ENCODE data around the gene KL. TPM values are rescaled to one million over a fixed set of nuclear protein-coding genes. Genes with fewer than 3 reads are reported as not detected.

The KL gene
- polyA plus RNA-seq, 1 of the 3 experiments (the other 2 are of a cell fraction): 0.02 TPM

DNA sequence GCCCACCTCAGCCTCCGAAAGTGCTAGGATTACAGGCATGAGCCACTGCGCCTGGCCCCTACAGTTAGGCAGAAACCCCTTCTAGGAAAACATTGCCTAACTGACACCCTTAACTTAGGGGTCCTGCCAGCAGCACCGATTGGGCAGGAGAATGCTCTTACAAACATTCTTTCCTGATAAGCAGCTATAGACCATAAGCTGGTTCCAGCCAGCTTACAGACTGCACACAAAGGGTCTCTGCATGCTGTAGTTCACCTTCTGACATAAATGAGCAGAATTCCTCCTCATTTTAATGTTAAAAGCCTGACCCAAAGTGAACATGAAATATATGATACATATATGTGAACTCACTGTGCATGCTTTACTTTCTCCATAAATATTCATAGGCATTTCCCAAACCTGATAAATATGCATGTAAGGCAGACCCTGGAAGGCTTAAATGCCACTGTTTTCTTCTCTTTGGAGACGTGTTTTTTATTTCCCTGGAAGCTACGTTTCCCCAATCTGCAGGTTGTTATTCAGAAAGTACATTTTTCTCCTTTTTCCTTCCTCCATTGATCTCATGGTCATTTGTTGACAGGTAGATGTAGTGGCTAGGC, 48.5 kb upstream of the KL start:
- Histone ChIP-seq H3K4me1 (ENCODE audit: control insufficient read depth in 1 of 2, insufficient read depth in 2 of 2, low read depth in 1 of 2, low read length in 1 of 2) (peaks cover 2 to 8% of the 10 kb centered on the region in 2 experiments; a peak in 2 of 4 replicates), H4K20me1 (ENCODE audit: insufficient read depth) (no peaks in the 10 kb centered on the region), H3K36me3 (replicated peaks in 1 of 2; ENCODE audit: control insufficient read depth in 1 of 2, insufficient read depth in 2 of 2, low read length in 1 of 2) (no peaks in the 10 kb centered on the region), H3K4me3 (ENCODE audit: low read depth in 2 of 2, low read length in 1 of 2) (no peak overlapping the region), H3K4me2 (no peak overlapping the region), H2AFZ (ENCODE audit: low read depth) (no peak overlapping the region), H3K9me3 (no peaks in the 10 kb centered on the region), H3K27me3 (ENCODE audit: insufficient read depth) (no peaks in the 10 kb centered on the region), H3K27ac (ENCODE audit: low read depth in 2 of 2, low read length in 1 of 2) (no peak overlapping the region), H3K9ac (no peak overlapping the region), H3K79me2 (ENCODE audit: insufficient read depth) (no peaks in the 10 kb centered on the region), H3K9me2 (no peaks in the 10 kb centered on the region), H3F3A (replicated peaks; ENCODE audit: insufficient read depth) (no peaks in the 10 kb centered on the region)
- TF ChIP-seq TCF12 (IDR thresholded peaks at IDR 0.05) (no peak), MEF2A (IDR thresholded peaks at IDR 0.05; ENCODE audit: borderline replicate concordance, low read depth) (no peak), JUND (IDR thresholded peaks at IDR 0.05) (no peak), NFIC (IDR thresholded peaks at IDR 0.05; ENCODE audit: borderline replicate concordance) (no peak), SIN3A (IDR thresholded peaks at IDR 0.05; ENCODE audit: borderline replicate concordance, low read depth, low read length) (no peak), MAX (IDR thresholded peaks at IDR 0.05; ENCODE audit: low read depth) (no peak), ZBTB33 (IDR thresholded peaks at IDR 0.05; ENCODE audit: borderline replicate concordance, low read depth) (no peak), FOXM1 (IDR thresholded peaks at IDR 0.05; ENCODE audit: low read depth) (no peak), EP300 (IDR thresholded peaks at IDR 0.05; ENCODE audit: borderline replicate concordance in 1 of 2, low read depth in 1 of 2, low read length in 1 of 2) (no peak), RXRA (IDR thresholded peaks at IDR 0.05; ENCODE audit: borderline replicate concordance, low read depth) (no peak), FOSL2 (IDR thresholded peaks at IDR 0.05; ENCODE audit: borderline replicate concordance, low read depth) (no peak), GABPA (IDR thresholded peaks at IDR 0.05; ENCODE audit: low read depth) (no peak), RFX5 (IDR thresholded peaks at IDR 0.05; ENCODE audit: low read length) (no peak), REST (IDR thresholded peaks at IDR 0.05; ENCODE audit: low read depth, low read length) (no peak), NRF1 (IDR thresholded peaks at IDR 0.05; ENCODE audit: low read depth, low read length) (no peak), SMC3 (IDR thresholded peaks at IDR 0.05; ENCODE audit: low read depth, low read length) (no peak), EZH2phosphoT487 (IDR thresholded peaks at IDR 0.05; ENCODE audit: borderline replicate concordance, low read depth) (no peak)
- TF ChIP-seq, protein P1, sequence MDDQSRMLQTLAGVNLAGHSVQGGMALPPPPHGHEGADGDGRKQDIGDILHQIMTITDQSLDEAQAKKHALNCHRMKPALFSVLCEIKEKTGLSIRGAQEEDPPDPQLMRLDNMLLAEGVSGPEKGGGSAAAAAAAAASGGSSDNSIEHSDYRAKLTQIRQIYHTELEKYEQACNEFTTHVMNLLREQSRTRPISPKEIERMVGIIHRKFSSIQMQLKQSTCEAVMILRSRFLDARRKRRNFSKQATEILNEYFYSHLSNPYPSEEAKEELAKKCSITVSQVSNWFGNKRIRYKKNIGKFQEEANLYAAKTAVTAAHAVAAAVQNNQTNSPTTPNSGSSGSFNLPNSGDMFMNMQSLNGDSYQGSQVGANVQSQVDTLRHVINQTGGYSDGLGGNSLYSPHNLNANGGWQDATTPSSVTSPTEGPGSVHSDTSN (IDR thresholded peaks at IDR 0.05): no peak
- WGBS (ENCODE audit: low lambda C conversion rate): 63% methylated on average over 4 of the region's 5 CpGs
- CTCF ChIA-PET: no interaction called here
- POLR2A ChIA-PET: no interaction called here
- no peak for DNase-seq

All from SK-N-SH (cell line).